WTC11 (cell line): Measurements from ENCODE around the gene AHNAK2.

Experiments used
- ZNF317 ChIP-seq: sonication (generic); formaldehyde crosslinking; IDR thresholded peaks from 2 replicates; pipeline ENCODE4 v1.8.1; 2023; ENCODE audit warnings: low read depth, mild to moderate bottlenecking, moderate library complexity, missing genetic modification reagents, borderline replicate concordance
- TF ChIP-seq, protein P1 (sequence below): fragments of 200-600 bp; IDR thresholded peaks from 2 replicates; pipeline ENCODE4 v1.8.0; 2022; ENCODE audit warnings: antibody characterized with exemption

DNA sequence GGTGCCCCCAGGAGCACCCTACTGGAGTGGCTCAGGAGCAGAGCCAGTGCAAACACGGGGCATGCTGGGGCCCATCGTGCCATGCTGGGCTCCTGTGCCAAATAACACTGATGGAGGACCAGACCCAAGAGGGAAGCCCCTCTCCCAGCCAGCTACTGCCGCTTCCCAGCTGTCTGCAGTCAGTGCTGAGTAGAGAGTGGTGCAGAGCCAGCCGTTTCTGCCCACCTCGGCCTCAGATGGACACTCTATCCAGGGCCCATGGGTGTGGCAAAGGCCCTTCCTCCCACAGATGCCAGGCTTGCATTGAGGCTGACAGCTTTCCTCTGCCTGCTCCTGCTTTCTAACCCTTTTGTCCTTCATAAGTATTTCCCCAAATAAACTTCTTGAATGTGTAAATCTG lies 20.6 kb upstream of the AHNAK2 start:
- no peak for TF ChIP-seq ZNF317
- TF ChIP-seq, protein P1, sequence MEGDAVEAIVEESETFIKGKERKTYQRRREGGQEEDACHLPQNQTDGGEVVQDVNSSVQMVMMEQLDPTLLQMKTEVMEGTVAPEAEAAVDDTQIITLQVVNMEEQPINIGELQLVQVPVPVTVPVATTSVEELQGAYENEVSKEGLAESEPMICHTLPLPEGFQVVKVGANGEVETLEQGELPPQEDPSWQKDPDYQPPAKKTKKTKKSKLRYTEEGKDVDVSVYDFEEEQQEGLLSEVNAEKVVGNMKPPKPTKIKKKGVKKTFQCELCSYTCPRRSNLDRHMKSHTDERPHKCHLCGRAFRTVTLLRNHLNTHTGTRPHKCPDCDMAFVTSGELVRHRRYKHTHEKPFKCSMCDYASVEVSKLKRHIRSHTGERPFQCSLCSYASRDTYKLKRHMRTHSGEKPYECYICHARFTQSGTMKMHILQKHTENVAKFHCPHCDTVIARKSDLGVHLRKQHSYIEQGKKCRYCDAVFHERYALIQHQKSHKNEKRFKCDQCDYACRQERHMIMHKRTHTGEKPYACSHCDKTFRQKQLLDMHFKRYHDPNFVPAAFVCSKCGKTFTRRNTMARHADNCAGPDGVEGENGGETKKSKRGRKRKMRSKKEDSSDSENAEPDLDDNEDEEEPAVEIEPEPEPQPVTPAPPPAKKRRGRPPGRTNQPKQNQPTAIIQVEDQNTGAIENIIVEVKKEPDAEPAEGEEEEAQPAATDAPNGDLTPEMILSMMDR = no peak
